T-helper 17 cell (primary cell): Measurements from ENCODE around the gene HOXD3. TPM values are rescaled to one million over a fixed set of nuclear protein-coding genes. Genes with fewer than 3 reads are reported as not detected.

ENCODE experiments used
- ATAC-seq: fragments of 150-1000 bp; cut with Tn5 transposase; 2 replicates; pipeline ENCODE4 v1.10.0; 2021; ENCODE audit warnings: mild to moderate bottlenecking, moderate library complexity
- DNase-seq, 3 donors: peaks; one replicate each; pipeline versions ENCODE4 v3.0.0 to v3.0.0-alpha.2; 2020 to 2021
- H3K9me3 ChIP-seq: one replicate; pipeline ENCODE4 v1.7.0; 2013; ENCODE audit warnings: low read length, mild to moderate bottlenecking; ENCODE audit not compliant: control insufficient read depth, poor library complexity, severe bottlenecking
- H3K27ac Mint-ChIP-seq: one replicate; pipeline ENCODE4 v1.8.0; 2022; ENCODE audit warnings: mild to moderate bottlenecking, moderate library complexity, mixed read lengths
- H3K27me3 Mint-ChIP-seq: one replicate; pipeline ENCODE4 v1.8.0; 2022; ENCODE audit warnings: mixed read lengths
- H3K36me3 Mint-ChIP-seq: one replicate; pipeline ENCODE4 v1.8.0; 2022; ENCODE audit warnings: low read depth, mixed read lengths
- H3K4me1 Mint-ChIP-seq: one replicate; pipeline ENCODE4 v1.8.0; 2022; ENCODE audit warnings: mild to moderate bottlenecking, mixed read lengths
- H3K4me3 Mint-ChIP-seq: one replicate; pipeline ENCODE4 v1.8.0; 2022; ENCODE audit warnings: mild to moderate bottlenecking, moderate library complexity, mixed read lengths
- total RNA-seq, 4 donors: library from RNA in 2 of 4; stranded (reverse) in 2 of 4; gene quantifications; one replicate each; pipeline ENCODE4 v1.2.3 and lab custom pipeline; 2022 to 2026

HOXD3 gene
- total RNA-seq, 2 donors from 2014 or later = not detected

- H3K27me3 Mint-ChIP-seq = peaks cover 78% of the 10 kb centered on the region
- no peak overlapping the region for H3K27ac Mint-ChIP-seq
- DNase-seq (no peak), ATAC-seq (no peak)
- peaks cover 15% of the 10 kb centered on the region for H3K4me1 Mint-ChIP-seq
- H3K9me3 ChIP-seq = no peaks in the 10 kb centered on the region
- H3K4me3 Mint-ChIP-seq = no peak overlapping the region
- H3K36me3 Mint-ChIP-seq = peaks cover 4% of the 10 kb centered on the region
Measured at GRCh38 chr2:176184749-176185148, 27.6 kb downstream of the HOXD3 start.

- Mint-ChIP-seq H3K4me1 (peaks cover 21% of the 10 kb centered on the region), H3K4me3 (no peak overlapping the region), H3K27me3 (peaks cover 76% of the 10 kb centered on the region), H3K36me3 (peaks cover 4% of the 10 kb centered on the region), H3K27ac (no peak overlapping the region)
- no peaks in the 10 kb centered on the region for H3K9me3 ChIP-seq
- DNase-seq (no peak), ATAC-seq (no peak)
Measured at GRCh38 chr2:176186024-176186423, 28.9 kb downstream of the HOXD3 start.

GRCh38 chr2:176187200-176187898, 30.2 kb downstream of the HOXD3 start:
- Mint-ChIP-seq H3K27me3 (peaks cover 79% of the 10 kb centered on the region), H3K27ac (no peak overlapping the region), H3K36me3 (peaks cover 4% of the 10 kb centered on the region), H3K4me1 (peaks cover 21% of the 10 kb centered on the region), H3K4me3 (peak overlapping the region; percentile 88)
- no peak for DNase-seq
- ATAC-seq = no peak
- no peaks in the 10 kb centered on the region for H3K9me3 ChIP-seq

- peak; percentile 20 for ATAC-seq
- Mint-ChIP-seq H3K27me3 (peaks cover 79% of the 10 kb centered on the region), H3K36me3 (peaks cover 4% of the 10 kb centered on the region), H3K4me3 (peak within 1 kb of the TSS; percentile 88), H3K27ac (no peak within 1 kb of the TSS), H3K4me1 (peaks cover 21% of the 10 kb centered on the region)
- H3K9me3 ChIP-seq = no peaks in the 10 kb centered on the region
- DNase-seq = no peak
Measured at GRCh38 chr2:176187899-176188773, 31.0 kb downstream of the HOXD3 start, which contains the start of gene HOXD1. Gene HOXD1, plus strand, starts transcription at chr2:176188668. Its CDS starts 134 bp downstream, at chr2:176188802.

GRCh38 chr2:176188774-176189680, 31.9 kb downstream of the HOXD3 start:
- H3K4me1 Mint-ChIP-seq = peaks cover 21% of the 10 kb centered on the region
- H3K27me3 Mint-ChIP-seq = peaks cover 76% of the 10 kb centered on the region
- H3K36me3 Mint-ChIP-seq = peaks cover 4% of the 10 kb centered on the region
- H3K4me3 Mint-ChIP-seq = peak overlapping the region; percentile 79
- H3K9me3 ChIP-seq = no peaks in the 10 kb centered on the region
- no peak overlapping the region for H3K27ac Mint-ChIP-seq
- ATAC-seq (no peak), DNase-seq (no peak)

- H3K9me3 ChIP-seq = no peaks in the 10 kb centered on the region
- Mint-ChIP-seq H3K36me3 (peaks cover 4% of the 10 kb centered on the region), H3K27ac (no peak overlapping the region), H3K4me1 (peaks cover 21% of the 10 kb centered on the region), H3K4me3 (peak overlapping the region; percentile 79), H3K27me3 (peaks cover 77% of the 10 kb centered on the region)
- no peak for ATAC-seq
- no peak for DNase-seq
Measured at GRCh38 chr2:176189681-176190641, 32.9 kb downstream of the HOXD3 start.

GRCh38 chr2:176192351-176192750, 35.2 kb downstream of the HOXD3 start:
- H3K9me3 ChIP-seq = no peaks in the 10 kb centered on the region
- H3K4me3 Mint-ChIP-seq = no peak overlapping the region
- no peak overlapping the region for H3K27ac Mint-ChIP-seq
- DNase-seq (no peak), ATAC-seq (no peak)
- H3K4me1 Mint-ChIP-seq = peaks cover 19% of the 10 kb centered on the region
- H3K27me3 Mint-ChIP-seq = peaks cover 75% of the 10 kb centered on the region
- peaks cover 7% of the 10 kb centered on the region for H3K36me3 Mint-ChIP-seq

GRCh38 chr2:176193048-176193447, 35.9 kb downstream of the HOXD3 start:
- no peak for ATAC-seq
- no peak overlapping the region for H3K4me3 Mint-ChIP-seq
- H3K27ac Mint-ChIP-seq = no peak overlapping the region
- H3K4me1 Mint-ChIP-seq = peaks cover 12% of the 10 kb centered on the region
- peaks cover 5% of the 10 kb centered on the region for H3K36me3 Mint-ChIP-seq
- DNase-seq = no peak
- peaks cover 75% of the 10 kb centered on the region for H3K27me3 Mint-ChIP-seq
- no peaks in the 10 kb centered on the region for H3K9me3 ChIP-seq

- Mint-ChIP-seq H3K4me3 (no peak overlapping the region), H3K27ac (no peak overlapping the region), H3K4me1 (no peaks in the 10 kb centered on the region), H3K36me3 (peaks cover 3% of the 10 kb centered on the region), H3K27me3 (peaks cover 63% of the 10 kb centered on the region)
- DNase-seq (no peak), ATAC-seq (no peak)
- H3K9me3 ChIP-seq = no peaks in the 10 kb centered on the region
Measured at GRCh38 chr2:176199902-176200301, 42.8 kb downstream of the HOXD3 start.

- ATAC-seq = no peak
- Mint-ChIP-seq H3K36me3 (peaks cover 3% of the 10 kb centered on the region), H3K27ac (no peak overlapping the region), H3K4me3 (no peak overlapping the region), H3K27me3 (peaks cover 59% of the 10 kb centered on the region), H3K4me1 (no peaks in the 10 kb centered on the region)
- no peaks in the 10 kb centered on the region for H3K9me3 ChIP-seq
- no peak for DNase-seq
Measured at GRCh38 chr2:176200971-176201370, 43.9 kb downstream of the HOXD3 start.

GRCh38 chr2:176202491-176202890, 45.4 kb downstream of the HOXD3 start:
- Mint-ChIP-seq H3K4me3 (no peak overlapping the region), H3K27ac (no peak overlapping the region), H3K4me1 (no peaks in the 10 kb centered on the region), H3K36me3 (no peaks in the 10 kb centered on the region), H3K27me3 (peaks cover 48% of the 10 kb centered on the region)
- no peaks in the 10 kb centered on the region for H3K9me3 ChIP-seq
- no peak for DNase-seq
- ATAC-seq = no peak

GRCh38 chr2:176205126-176205525, 48.0 kb downstream of the HOXD3 start:
- Mint-ChIP-seq H3K27me3 (peaks cover 44% of the 10 kb centered on the region), H3K4me1 (no peaks in the 10 kb centered on the region), H3K36me3 (peaks cover 3% of the 10 kb centered on the region), H3K4me3 (no peak overlapping the region), H3K27ac (no peak overlapping the region)
- H3K9me3 ChIP-seq = no peaks in the 10 kb centered on the region
- ATAC-seq (no peak), DNase-seq (no peak)
